Measurements from ENCODE around the gene THAP12. TPM values are rescaled to one million over a fixed set of nuclear protein-coding genes. Genes with fewer than 3 reads are reported as not detected.

The THAP12 gene
- total RNA-seq, 1 experiment from 2014 or later = 50.5 TPM

GRCh38 chr11:76307396-76307795, 73.5 kb downstream of the THAP12 start:
- no peaks in the 10 kb centered on the region for H3K9me2 ChIP-seq (replicated peaks; ENCODE audit: low read length)
- no TSS peak for BruUV-seq (replicated peaks)
- no peaks in the 10 kb centered on the region for H3K9me3 ChIP-seq (ENCODE audit: low read length)
- DNase-seq (no peak), ATAC-seq (no peak)
- TF ChIP-seq EZH2phosphoT487 (IDR thresholded peaks at IDR 0.05; ENCODE audit: borderline replicate concordance, low read length) (no peak), EZH2 (IDR thresholded peaks at IDR 0.05; ENCODE audit: low read length, unreplicated experiment) (no peak), CTCF (conservative IDR thresholded peaks at IDR 0.05; ENCODE audit: low read depth, low read length) (no peak)
- H3K27ac ChIP-seq (ENCODE audit: low read length) = no peak overlapping the region
- no peaks in the 10 kb centered on the region for H3K4me1 ChIP-seq (ENCODE audit: insufficient read depth, low read length)
- no peak overlapping the region for H3K9ac ChIP-seq (ENCODE audit: low read length)
- no peak overlapping the region for H2AFZ ChIP-seq (ENCODE audit: low read length)
- H3K4me3 ChIP-seq (ENCODE audit: low read length) = no peak overlapping the region
- H3K36me3 ChIP-seq (ENCODE audit: low read depth, low read length) = no peaks in the 10 kb centered on the region
- H3K79me2 ChIP-seq (ENCODE audit: low read length) = no peaks in the 10 kb centered on the region
- ChIA-PET CTCF (no interaction called here), POLR2A (ENCODE audit: unreplicated experiment) (no interaction called here)
- H3K4me2 ChIP-seq (ENCODE audit: low read length) = no peak overlapping the region
- 0 out of 2 replicates have a peak, but pooled peaks cover 4% of the 10 kb centered on the region for H3K27me3 ChIP-seq (ENCODE audit: low read length)
- H3F3A ChIP-seq (ENCODE audit: low read length, unreplicated experiment) = no peaks in the 10 kb centered on the region
- intact Hi-C loops (cut with micrococcal nuclease) = no loop called here
- no peaks in the 10 kb centered on the region for H4K20me1 ChIP-seq (ENCODE audit: low read length)

- ATAC-seq (no peak), DNase-seq (no peak)
- no peaks in the 10 kb centered on the region for H3K36me3 ChIP-seq (ENCODE audit: low read depth, low read length)
- H3K4me2 ChIP-seq (ENCODE audit: low read length) = no peak overlapping the region
- ChIA-PET CTCF (interaction anchor here (1.1 kb wide), 1 partner anchor 16 kb away, joined by 3 read pairs; no protein-coding TSS in a partner anchor), POLR2A (ENCODE audit: unreplicated experiment) (no interaction called here)
- no TSS peak for BruUV-seq (replicated peaks)
- no peaks in the 10 kb centered on the region for H3F3A ChIP-seq (ENCODE audit: low read length, unreplicated experiment)
- H3K9me3 ChIP-seq (ENCODE audit: low read length) = no peaks in the 10 kb centered on the region
- H3K27ac ChIP-seq (ENCODE audit: low read length) = no peak overlapping the region
- TF ChIP-seq EZH2 (IDR thresholded peaks at IDR 0.05; ENCODE audit: low read length, unreplicated experiment) (no peak), CTCF (conservative IDR thresholded peaks at IDR 0.05; ENCODE audit: low read depth, low read length) (no peak), EZH2phosphoT487 (IDR thresholded peaks at IDR 0.05; ENCODE audit: borderline replicate concordance, low read length) (no peak)
- no peaks in the 10 kb centered on the region for H3K9me2 ChIP-seq (replicated peaks; ENCODE audit: low read length)
- H2AFZ ChIP-seq (ENCODE audit: low read length) = no peak overlapping the region
- intact Hi-C loops (cut with micrococcal nuclease) = no loop called here
- H4K20me1 ChIP-seq (ENCODE audit: low read length) = no peaks in the 10 kb centered on the region
- H3K27me3 ChIP-seq (ENCODE audit: low read length) = peaks cover 7% of the 10 kb centered on the region; the same call in 1 of the 2 replicates
- H3K4me3 ChIP-seq (ENCODE audit: low read length) = no peak overlapping the region
- no peak overlapping the region for H3K9ac ChIP-seq (ENCODE audit: low read length)
- no peaks in the 10 kb centered on the region for H3K79me2 ChIP-seq (ENCODE audit: low read length)
- no peaks in the 10 kb centered on the region for H3K4me1 ChIP-seq (ENCODE audit: insufficient read depth, low read length)
Observed at GRCh38 chr11:76303399-76303798, 77.5 kb downstream of the THAP12 start.

GRCh38 chr11:76302996-76303395, 77.9 kb downstream of the THAP12 start:
- TF ChIP-seq CTCF (conservative IDR thresholded peaks at IDR 0.05; ENCODE audit: low read depth, low read length) (no peak), EZH2 (IDR thresholded peaks at IDR 0.05; ENCODE audit: low read length, unreplicated experiment) (no peak), EZH2phosphoT487 (IDR thresholded peaks at IDR 0.05; ENCODE audit: borderline replicate concordance, low read length) (no peak)
- Histone ChIP-seq H4K20me1 (ENCODE audit: low read length) (no peaks in the 10 kb centered on the region), H3K4me3 (ENCODE audit: low read length) (no peak overlapping the region), H3K4me1 (ENCODE audit: insufficient read depth, low read length) (no peaks in the 10 kb centered on the region), H3K9me3 (ENCODE audit: low read length) (no peaks in the 10 kb centered on the region), H3K9me2 (replicated peaks; ENCODE audit: low read length) (no peaks in the 10 kb centered on the region), H3K27ac (ENCODE audit: low read length) (no peak overlapping the region), H3K79me2 (ENCODE audit: low read length) (no peaks in the 10 kb centered on the region), H3K9ac (ENCODE audit: low read length) (no peak overlapping the region), H3F3A (ENCODE audit: low read length, unreplicated experiment) (no peaks in the 10 kb centered on the region), H3K4me2 (ENCODE audit: low read length) (no peak overlapping the region), H3K36me3 (ENCODE audit: low read depth, low read length) (no peaks in the 10 kb centered on the region), H2AFZ (ENCODE audit: low read length) (no peak overlapping the region), H3K27me3 (ENCODE audit: low read length) (peaks cover 7% of the 10 kb centered on the region; the same call in 1 of the 2 replicates)
- no TSS peak for BruUV-seq (replicated peaks)
- CTCF ChIA-PET = no interaction called here
- DNase-seq = no peak
- no peak for ATAC-seq
- POLR2A ChIA-PET (ENCODE audit: unreplicated experiment) = no interaction called here
- intact Hi-C loops (cut with micrococcal nuclease) = no loop called here

Other genes starting within 250 kb of the THAP12 start
- 0.40 and 1.6 TPM in 2 replicates for gene WNT11, start 174.6 kb downstream of the THAP12 start, total RNA-seq (2014; rRNA removed)
- 1.2 and 3.4 TPM in 2 replicates for gene GVQW3, start 191 bp upstream of the THAP12 start, total RNA-seq (2014; rRNA removed)
- 33.0 and 51.1 TPM in 2 replicates for gene EMSY, start 63.9 kb upstream of the THAP12 start, total RNA-seq (2014; rRNA removed)